GM12878 (cell line): ENCODE measurements around the gene DOCK1. TPM values are rescaled to one million over a fixed set of nuclear protein-coding genes. Genes with fewer than 3 reads are reported as not detected.

Experiments
- ATAC-seq: fragments of 200-7000 bp; cut with Tn5 transposase; 3 replicates; pipeline ENCODE4 v1.9.1; 2020; ENCODE audit warnings: mild to moderate bottlenecking, moderate library complexity
- BruUV-seq: library from RNA; stranded (reverse); fragments of 400-500 nt; replicated peaks from 2 replicates; lab custom pipeline; 2021; lab: Mats Ljungman, UMichigan
- CTCF ChIA-PET: fragments of 300-600 bp; sonication (Branson Sonifier 250); formaldehyde crosslinking; extraction: SDS; loops from one replicate; lab custom pipeline; 2021; ENCODE audit warnings: inconsistent platforms; lab: Yijun Ruan, JAX
- POLR2A ChIA-PET: fragments of 350-600 bp; formaldehyde crosslinking; extraction: SDS; loops from one replicate; lab custom pipeline; 2021; ENCODE audit warnings: inconsistent platforms; lab: Charles Lee
- RAD21 ChIA-PET: fragments of 300-600 bp; sonication (Branson Sonifier 250); formaldehyde crosslinking; loops from one replicate; lab custom pipeline; 2023; ENCODE audit warnings: antibody characterized with exemption; ENCODE audit not compliant: unreplicated experiment; lab: Charles Lee
- SMC1A ChIA-PET: fragments of 300-600 bp; sonication (Branson Sonifier 250); formaldehyde crosslinking; loops from one replicate; lab custom pipeline; 2023; ENCODE audit not compliant: unreplicated experiment, uncharacterized antibody; lab: Charles Lee
- DNase-seq: peaks from one replicate; pipeline ENCODE4 v3.0.0-alpha.2; 2011; ENCODE audit warnings: low read depth, low spot score
- FAIRE-seq: peaks from 3 replicates; lab custom pipeline; 2011; peaks lifted over from hg19 to GRCh38; lab: Jason Lieb, UNC
- H2AFZ ChIP-seq: 2 replicates; pipeline ENCODE4 v1.6.0; 2011; ENCODE audit warnings: low read depth, low read length, control low read depth; ENCODE audit not compliant: control insufficient read depth
- H3K27ac ChIP-seq: 2 replicates; pipeline ENCODE4 v1.5.1; 2011; ENCODE audit warnings: control low read depth; ENCODE audit not compliant: control insufficient read depth, insufficient read depth
- H3K27me3 ChIP-seq, 2 experiments: replicated peaks in 1 of 2; 2 replicates each; pipeline versions ENCODE4 v1.6.0 to v1.6.1; 2011; ENCODE audit warnings: low read length in 1 of 2; ENCODE audit not compliant: control insufficient read depth in 2 of 2, insufficient read depth in 2 of 2
- H3K36me3 ChIP-seq, 2 experiments: 2 replicates each; pipeline ENCODE4 v1.5.1; 2011; ENCODE audit warnings: low read length in 1 of 2; ENCODE audit not compliant: control insufficient read depth in 2 of 2, insufficient read depth in 2 of 2
- H3K4me1 ChIP-seq: 2 replicates; pipeline ENCODE4 v1.6.1; 2011; ENCODE audit warnings: mild to moderate bottlenecking, low read length, moderate library complexity, mixed read lengths; ENCODE audit not compliant: control insufficient read depth, insufficient read depth
- H3K4me2 ChIP-seq: 2 replicates; pipeline ENCODE4 v1.6.0; 2011; ENCODE audit warnings: control low read depth; ENCODE audit not compliant: control insufficient read depth, insufficient read depth
- H3K4me3 ChIP-seq: fragments of 200-600 bp; sonication (generic); 2 replicates; pipeline ENCODE4 v1.5.1; 2016
- H3K79me2 ChIP-seq: 2 replicates; pipeline ENCODE4 v1.6.0; 2011; ENCODE audit warnings: low read length; ENCODE audit not compliant: control insufficient read depth, insufficient read depth
- H3K9ac ChIP-seq: 2 replicates; pipeline ENCODE4 v1.8.0; 2011; ENCODE audit warnings: low read length, control low read depth, mixed read lengths; ENCODE audit not compliant: control insufficient read depth, insufficient read depth
- H3K9me3 ChIP-seq: replicated peaks from 3 replicates; pipeline ENCODE4 v1.5.1; 2011; ENCODE audit warnings: mild to moderate bottlenecking, low read length; ENCODE audit not compliant: control insufficient read depth, insufficient read depth
- H4K20me1 ChIP-seq: 2 replicates; pipeline ENCODE4 v1.6.0; 2011; ENCODE audit not compliant: control insufficient read depth, insufficient read depth
- BMI1 ChIP-seq: fragments of 450-650 bp; IDR thresholded peaks from 2 replicates; pipeline ENCODE4 v1.6.1; 2016; ENCODE audit warnings: mild to moderate bottlenecking, moderate library complexity, borderline replicate concordance
- CBFB ChIP-seq: IDR thresholded peaks from 2 replicates; pipeline ENCODE4 v1.6.1; 2016; ENCODE audit warnings: antibody characterized with exemption, low read depth
- CHD1 ChIP-seq: IDR thresholded peaks from 2 replicates; pipeline ENCODE4 v1.6.1; 2012; ENCODE audit warnings: low read depth, low read length, improper control_type of control experiment
- CREB1 ChIP-seq: IDR thresholded peaks from 2 replicates; pipeline ENCODE4 v1.6.1; 2012; ENCODE audit warnings: low read depth, mild to moderate bottlenecking, inconsistent platforms
- EGR1 ChIP-seq, 2 experiments: IDR thresholded peaks; 1 replicate in 1 of 2; 2 replicates in 1 of 2; pipeline ENCODE4 v1.6.1; 2011 to 2012; ENCODE audit warnings: low read depth in 2 of 2, low read length in 2 of 2, borderline replicate concordance in 1 of 2, mild to moderate bottlenecking in 1 of 2, moderate library complexity in 1 of 2
- IKZF2 ChIP-seq, 2 experiments: fragments of 450-650 bp; IDR thresholded peaks; 2 replicates each; pipeline ENCODE4 v1.6.1; 2017; ENCODE audit warnings: mild to moderate bottlenecking in 2 of 2, moderate library complexity in 2 of 2
- IRF4 ChIP-seq: IDR thresholded peaks from 2 replicates; pipeline ENCODE4 v1.6.1; 2011; ENCODE audit warnings: low read depth, low read length
- NR2C1 ChIP-seq: fragments of 450-650 bp; IDR thresholded peaks from 2 replicates; pipeline ENCODE4 v1.6.1; 2017; ENCODE audit warnings: antibody characterized with exemption, mild to moderate bottlenecking, moderate library complexity
- SP1 ChIP-seq: IDR thresholded peaks from one replicate; pipeline ENCODE4 v1.6.1; 2011; ENCODE audit warnings: low read depth, low read length
- STAT1 ChIP-seq: fragments of 450-650 bp; conservative IDR thresholded peaks from 2 replicates; pipeline ENCODE4 v1.6.1; 2014; ENCODE audit warnings: antibody characterized with exemption, mild to moderate bottlenecking
- TAF1 ChIP-seq: IDR thresholded peaks from 2 replicates; pipeline ENCODE4 v1.6.1; 2011; ENCODE audit warnings: mild to moderate bottlenecking, low read depth, low read length, borderline replicate concordance
- YBX1 ChIP-seq: fragments of 450-650 bp; IDR thresholded peaks from 2 replicates; pipeline ENCODE4 v1.6.1; 2016; ENCODE audit warnings: antibody characterized with exemption
- WGBS: methylation state at CpG from one replicate; pipeline ENCODE4 v1.1.6; 2016; ENCODE audit warnings: low lambda C conversion rate; ENCODE audit not compliant: insufficient replicate concordance, insufficient coverage; ENCODE audit errors: missing lambda C conversion rate; 5-methylcytosine and 5-hydroxymethylcytosine counted together
- in situ Hi-C: fragments of 300-500 bp; cut with MboI; formaldehyde crosslinking; loops from 9 replicates; pipeline ENCODE4 v1.14.3; 2018; ENCODE audit warnings: mixed read lengths
- intact Hi-C: fragments of 100-400 bp; cut with micrococcal nuclease; formaldehyde crosslinking; loops from one replicate; pipeline ENCODE4 v1.14.2; 2022; ENCODE audit not compliant: unreplicated experiment
- polyA plus RNA-seq, 11 experiments: library from polyadenylated mRNA; depleted of rRNA in 4 of 11; unstranded in 6 of 11; stranded (reverse) in 5 of 11; fragments of >200 nt; fragmentation: Nextera tagmentation in 4 of 11; fragmentation: Illumina TruSeq in 1 of 11; extraction: Ambion mirVana in 4 of 11; extraction: Trizol in 1 of 11; gene quantifications; 1 replicate in 1 of 11; 2 replicates in 10 of 11; pipeline versions ENCODE4 v1.2.1 to v1.2.3, GENCODE V29; 2011 to 2016; ENCODE audit warnings: inconsistent platforms in 2 of 11, missing spikeins in 2 of 11, low read depth in 1 of 11
- total RNA-seq, 4 experiments: library from RNA; depleted of rRNA in 3 of 4; stranded (reverse); fragments of >200 nt in 3 of 4; fragmentation: Illumina TruSeq in 1 of 4; extraction: Trizol in 1 of 4; gene quantifications; 2 replicates each; pipeline versions ENCODE4 v1.2.1 to v1.2.3, GENCODE V29; 2013 to 2021
- TF ChIP-seq, protein P1 (sequence below): fragments of 450-650 bp; IDR thresholded peaks from 2 replicates; pipeline ENCODE4 v1.6.1; 2016; ENCODE audit warnings: mild to moderate bottlenecking
- TF ChIP-seq, protein P2 (sequence below): fragments of 450-650 bp; IDR thresholded peaks from 2 replicates; pipeline ENCODE4 v1.6.1; 2017; ENCODE audit warnings: mild to moderate bottlenecking, low read depth, inconsistent platforms; ENCODE audit not compliant: poor library complexity, severe bottlenecking

DOCK1 gene
- total and polyA plus RNA-seq, 10 of the 15 experiments (the other 5 are each of a cell fraction or from before 2014, with no cell fraction given): 0.05 to 0.18 TPM; not detected in 8

DNA sequence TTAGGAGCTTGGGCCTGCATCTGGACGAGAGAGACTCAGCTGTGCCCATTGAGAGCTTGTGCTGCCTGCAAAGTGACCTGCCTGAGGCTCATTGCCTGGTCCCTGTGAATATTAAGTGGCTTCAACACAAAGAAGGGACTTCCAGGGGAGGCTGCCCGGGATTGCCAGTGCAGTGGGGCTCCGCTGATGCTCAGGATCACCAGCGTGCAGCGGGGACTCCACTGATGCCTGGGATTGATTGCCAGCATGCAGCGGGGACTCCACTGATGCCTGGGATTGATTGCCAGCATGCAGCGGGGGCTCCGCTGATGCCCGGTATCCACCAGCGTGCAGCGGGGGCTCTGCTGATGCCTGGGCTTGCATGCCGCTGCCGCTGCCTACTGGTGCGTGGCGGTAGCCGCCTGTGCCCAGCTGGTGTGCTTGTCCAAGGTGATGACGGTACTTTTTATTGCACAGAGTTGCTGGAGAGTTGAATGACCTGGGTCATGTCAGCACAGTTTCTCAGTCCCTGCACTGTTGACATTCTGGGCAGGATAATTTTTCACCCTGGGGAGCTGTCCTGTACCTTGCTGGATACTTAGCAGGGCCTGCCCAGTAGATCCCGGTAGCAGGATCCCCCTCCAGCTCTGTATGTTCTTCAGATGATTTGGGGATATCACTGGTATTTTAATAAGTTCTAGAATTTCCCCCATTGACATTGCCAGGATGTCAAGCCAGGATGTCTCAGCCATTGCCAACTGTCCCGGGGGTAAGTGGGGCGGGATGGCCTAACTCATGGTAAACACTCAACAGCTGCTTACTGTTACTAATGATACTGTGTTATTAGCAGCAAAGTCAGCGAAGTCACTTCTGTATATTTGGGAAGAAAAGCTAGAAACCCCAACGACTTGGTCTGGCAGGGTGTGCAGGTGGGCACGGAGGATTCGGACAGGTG is 13.0 kb downstream of the DOCK1 start:
- H3K79me2 ChIP-seq: no peaks in the 10 kb centered on the region
- in situ Hi-C loops: no loop called here

DNA sequence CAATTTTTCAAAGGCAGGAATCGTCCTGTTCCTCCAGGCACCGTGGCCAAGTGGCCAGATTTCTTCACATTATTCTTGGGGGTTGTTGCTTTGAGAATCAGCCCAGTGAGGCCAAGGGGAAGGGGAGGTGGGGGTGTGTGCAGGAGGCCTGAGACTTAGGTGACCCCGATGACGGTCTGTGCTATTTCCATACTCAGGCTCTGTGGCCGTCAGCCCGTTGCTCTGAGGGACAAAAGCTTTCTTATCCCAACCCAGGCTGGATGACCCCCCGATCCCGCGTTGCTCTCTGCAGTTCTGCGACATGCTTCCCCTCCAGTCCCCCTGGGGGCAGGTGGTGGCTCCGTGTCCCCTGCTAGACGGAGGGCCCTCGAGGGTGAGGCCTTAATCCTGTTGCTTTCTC is 14.2 kb downstream of the DOCK1 start:
- Histone ChIP-seq H3K27me3 (no peaks in the 10 kb centered on the region), H3K27ac (no peak overlapping the region)
- SMC1A ChIA-PET: no interaction called here
- in situ Hi-C loops: no loop called here
- CTCF ChIA-PET: no interaction called here
- TF ChIP-seq, protein P1, sequence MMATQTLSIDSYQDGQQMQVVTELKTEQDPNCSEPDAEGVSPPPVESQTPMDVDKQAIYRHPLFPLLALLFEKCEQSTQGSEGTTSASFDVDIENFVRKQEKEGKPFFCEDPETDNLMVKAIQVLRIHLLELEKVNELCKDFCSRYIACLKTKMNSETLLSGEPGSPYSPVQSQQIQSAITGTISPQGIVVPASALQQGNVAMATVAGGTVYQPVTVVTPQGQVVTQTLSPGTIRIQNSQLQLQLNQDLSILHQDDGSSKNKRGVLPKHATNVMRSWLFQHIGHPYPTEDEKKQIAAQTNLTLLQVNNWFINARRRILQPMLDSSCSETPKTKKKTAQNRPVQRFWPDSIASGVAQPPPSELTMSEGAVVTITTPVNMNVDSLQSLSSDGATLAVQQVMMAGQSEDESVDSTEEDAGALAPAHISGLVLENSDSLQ: no peak
- TF ChIP-seq NR2C1 (no peak), CHD1 (no peak), EGR1 (IDR thresholded peaks at IDR 0.05; ENCODE audit: borderline replicate concordance in 1 of 2, low read depth in 2 of 2, low read length in 2 of 2) (no peak), SP1 (no peak), YBX1 (no peak), TAF1 (no peak), CREB1 (no peak), IRF4 (no peak), STAT1 (no peak), CBFB (no peak)
- TF ChIP-seq, protein P2, sequence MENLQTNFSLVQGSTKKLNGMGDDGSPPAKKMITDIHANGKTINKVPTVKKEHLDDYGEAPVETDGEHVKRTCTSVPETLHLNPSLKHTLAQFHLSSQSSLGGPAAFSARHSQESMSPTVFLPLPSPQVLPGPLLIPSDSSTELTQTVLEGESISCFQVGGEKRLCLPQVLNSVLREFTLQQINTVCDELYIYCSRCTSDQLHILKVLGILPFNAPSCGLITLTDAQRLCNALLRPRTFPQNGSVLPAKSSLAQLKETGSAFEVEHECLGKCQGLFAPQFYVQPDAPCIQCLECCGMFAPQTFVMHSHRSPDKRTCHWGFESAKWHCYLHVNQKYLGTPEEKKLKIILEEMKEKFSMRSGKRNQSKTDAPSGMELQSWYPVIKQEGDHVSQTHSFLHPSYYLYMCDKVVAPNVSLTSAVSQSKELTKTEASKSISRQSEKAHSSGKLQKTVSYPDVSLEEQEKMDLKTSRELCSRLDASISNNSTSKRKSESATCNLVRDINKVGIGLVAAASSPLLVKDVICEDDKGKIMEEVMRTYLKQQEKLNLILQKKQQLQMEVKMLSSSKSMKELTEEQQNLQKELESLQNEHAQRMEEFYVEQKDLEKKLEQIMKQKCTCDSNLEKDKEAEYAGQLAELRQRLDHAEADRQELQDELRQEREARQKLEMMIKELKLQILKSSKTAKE: no peak
- TF ChIP-seq, all 136 proteins: peak for 0
- 19% methylated on average over 11 of the region's 13 CpGs for WGBS
- Histone ChIP-seq H3K4me1 (no peaks in the 10 kb centered on the region), H3K79me2 (no peaks in the 10 kb centered on the region), H4K20me1 (no peaks in the 10 kb centered on the region), H3K36me3 (no peaks in the 10 kb centered on the region), H3K9me3 (no peaks in the 10 kb centered on the region; the same call in 2 of the 3 replicates), H3K4me2 (no peak overlapping the region), H3K9ac (no peak overlapping the region), H2AFZ (no peak overlapping the region), H3K4me3 (no peak overlapping the region)
- intact Hi-C loops: no loop called here
- BruUV-seq: no TSS peak
- no peak for DNase-seq
- RAD21 ChIA-PET: no interaction called here
- no peak for FAIRE-seq
- ATAC-seq: no peak
- POLR2A ChIA-PET: no interaction called here

More for the DNA sequence above, 13.0 kb downstream of the DOCK1 start:
- Histone ChIP-seq H4K20me1 (no peaks in the 10 kb centered on the region), H3K4me1 (no peaks in the 10 kb centered on the region), H3K4me2 (no peak overlapping the region), H2AFZ (no peak overlapping the region), H3K27ac (no peak overlapping the region), H3K9ac (no peak overlapping the region), H3K4me3 (no peak overlapping the region), H3K27me3 (no peaks in the 10 kb centered on the region), H3K36me3 (no peaks in the 10 kb centered on the region), H3K9me3 (no peaks in the 10 kb centered on the region; the same call in 2 of the 3 replicates)
- ChIA-PET SMC1A (no interaction called here), CTCF (no interaction called here), POLR2A (no interaction called here), RAD21 (no interaction called here)
- no peak for DNase-seq
- FAIRE-seq: no peak
- TF ChIP-seq IKZF2 (IDR thresholded peaks at IDR 0.05): no peak
- no peak for TF ChIP-seq BMI1
- no TSS peak for BruUV-seq
- no peak for ATAC-seq
- intact Hi-C loops: no loop called here
- 41% methylated on average over 24 of the region's 24 CpGs for WGBS
